Peyer's patch (tissue), 4 donors: Measurements from ENCODE around the gene TTC27.

Experiments used
- POLR2A ChIP-seq, 2 donors: fragments of 450-650 bp; IDR thresholded peaks; one replicate each; pipeline ENCODE4 v1.5.1; 2017; ENCODE audit warnings: antibody characterized with exemption in 2 of 2, mild to moderate bottlenecking in 2 of 2, moderate library complexity in 2 of 2
- TF ChIP-seq, protein P1 (sequence below), 6 experiments: fragments of 450-650 bp in 4 of 6; fragments of 200-600 bp in 2 of 6; sonication (generic) in 1 of 6; IDR thresholded peaks; one replicate each; pipeline ENCODE4 v1.5.1; 2017 to 2019; ENCODE audit warnings: antibody characterized with exemption in 6 of 6, mild to moderate bottlenecking in 3 of 6, moderate library complexity in 1 of 6

DNA sequence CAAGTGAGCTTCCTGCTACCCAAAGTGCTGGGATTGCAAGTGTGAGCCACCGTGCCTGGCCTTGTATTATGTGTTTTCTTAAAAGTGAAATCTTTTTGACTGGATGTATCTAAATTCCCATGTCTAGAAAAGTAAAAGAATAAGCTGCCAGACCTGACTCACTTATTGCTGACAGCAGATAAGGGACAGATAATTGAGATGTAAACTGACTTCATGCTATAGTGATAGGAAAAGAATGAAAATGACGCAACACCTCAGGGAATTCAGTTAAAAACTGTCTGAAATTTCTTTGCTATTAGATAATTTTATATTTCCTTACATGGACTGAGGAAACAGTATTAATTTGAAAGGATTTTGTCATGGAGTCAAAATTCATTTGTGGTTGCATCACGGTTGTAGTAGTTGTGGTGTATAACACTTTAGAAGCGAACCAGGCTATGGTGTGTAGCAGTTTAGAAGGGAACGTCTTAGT lies 19.4 kb downstream of the TTC27 start:
- TF ChIP-seq POLR2A (IDR thresholded peaks at IDR 0.05) = no peak
- TF ChIP-seq, protein P1, sequence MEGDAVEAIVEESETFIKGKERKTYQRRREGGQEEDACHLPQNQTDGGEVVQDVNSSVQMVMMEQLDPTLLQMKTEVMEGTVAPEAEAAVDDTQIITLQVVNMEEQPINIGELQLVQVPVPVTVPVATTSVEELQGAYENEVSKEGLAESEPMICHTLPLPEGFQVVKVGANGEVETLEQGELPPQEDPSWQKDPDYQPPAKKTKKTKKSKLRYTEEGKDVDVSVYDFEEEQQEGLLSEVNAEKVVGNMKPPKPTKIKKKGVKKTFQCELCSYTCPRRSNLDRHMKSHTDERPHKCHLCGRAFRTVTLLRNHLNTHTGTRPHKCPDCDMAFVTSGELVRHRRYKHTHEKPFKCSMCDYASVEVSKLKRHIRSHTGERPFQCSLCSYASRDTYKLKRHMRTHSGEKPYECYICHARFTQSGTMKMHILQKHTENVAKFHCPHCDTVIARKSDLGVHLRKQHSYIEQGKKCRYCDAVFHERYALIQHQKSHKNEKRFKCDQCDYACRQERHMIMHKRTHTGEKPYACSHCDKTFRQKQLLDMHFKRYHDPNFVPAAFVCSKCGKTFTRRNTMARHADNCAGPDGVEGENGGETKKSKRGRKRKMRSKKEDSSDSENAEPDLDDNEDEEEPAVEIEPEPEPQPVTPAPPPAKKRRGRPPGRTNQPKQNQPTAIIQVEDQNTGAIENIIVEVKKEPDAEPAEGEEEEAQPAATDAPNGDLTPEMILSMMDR (IDR thresholded peaks at IDR 0.05) = no peak
